Loucy (cell line): ENCODE results near the gene ACTC1.

Source experiments
- H2AFZ ChIP-seq: fragments of 200-600 bp; sonication (generic); 2 replicates; pipeline ENCODE4 v1.6.0; 2016; ENCODE audit warnings: antibody characterized with exemption, mild to moderate bottlenecking, low read length, moderate library complexity
- H3F3A ChIP-seq: fragments of 200-600 bp; 2 replicates; pipeline ENCODE4 v1.6.0; 2016; ENCODE audit warnings: antibody characterized with exemption, low read depth, mild to moderate bottlenecking
- H3K27me3 ChIP-seq: fragments of 200-600 bp; sonication (generic); 2 replicates; pipeline ENCODE4 v1.6.1; 2014; ENCODE audit warnings: low read length, mild to moderate bottlenecking; ENCODE audit not compliant: insufficient read depth, poor library complexity, severe bottlenecking
- H3K36me3 ChIP-seq: fragments of 200-600 bp; sonication (generic); 2 replicates; pipeline ENCODE4 v1.6.1; 2016; ENCODE audit warnings: low read length; ENCODE audit not compliant: insufficient read depth
- H3K4me1 ChIP-seq: fragments of 200-600 bp; sonication (generic); 2 replicates; pipeline ENCODE4 v1.5.1; 2014; ENCODE audit warnings: low read length, mild to moderate bottlenecking; ENCODE audit not compliant: insufficient read depth, poor library complexity, severe bottlenecking
- H3K4me2 ChIP-seq: fragments of 200-600 bp; sonication (generic); 2 replicates; pipeline ENCODE4 v1.6.0; 2014; ENCODE audit warnings: antibody characterized with exemption, low read length, low read depth, mild to moderate bottlenecking; ENCODE audit not compliant: poor library complexity, severe bottlenecking
- H3K4me3 ChIP-seq: fragments of 200-600 bp; sonication (generic); 2 replicates; pipeline ENCODE4 v1.5.1; 2014; ENCODE audit warnings: low read length, mild to moderate bottlenecking, mixed read lengths; ENCODE audit not compliant: poor library complexity, severe bottlenecking
- H3K79me2 ChIP-seq: fragments of 200-600 bp; sonication (generic); 2 replicates; pipeline ENCODE4 v1.6.1; 2014; ENCODE audit warnings: low read length; ENCODE audit not compliant: insufficient read depth
- H3K9ac ChIP-seq: fragments of 200-600 bp; sonication (generic); 2 replicates; pipeline ENCODE4 v1.6.0; 2014; ENCODE audit warnings: mild to moderate bottlenecking, low read depth, low read length, moderate library complexity; ENCODE audit not compliant: poor library complexity, severe bottlenecking
- H3K9me2 ChIP-seq: fragments of 200-600 bp; sonication (generic); replicated peaks from 2 replicates; pipeline ENCODE4 v1.6.1; 2016; ENCODE audit warnings: low read depth, low read length, mixed read lengths
- H3K9me3 ChIP-seq: fragments of 200-600 bp; sonication (generic); 2 replicates; pipeline ENCODE4 v1.6.1; 2014; ENCODE audit warnings: mild to moderate bottlenecking, antibody characterized with exemption, low read length, low read depth; ENCODE audit not compliant: insufficient read depth
- H4K20me1 ChIP-seq: fragments of 200-600 bp; sonication (generic); 2 replicates; pipeline ENCODE4 v1.6.0; 2014; ENCODE audit warnings: antibody characterized with exemption, low read length, mild to moderate bottlenecking; ENCODE audit not compliant: insufficient read depth, poor library complexity, severe bottlenecking
- CTCF ChIP-seq: fragments of 200-600 bp; sonication (generic); conservative IDR thresholded peaks from 2 replicates; pipeline ENCODE4 v1.5.1; 2014; ENCODE audit warnings: mild to moderate bottlenecking, antibody characterized with exemption, low read length
- EZH2phosphoT487 ChIP-seq: fragments of 200-600 bp; IDR thresholded peaks from 2 replicates; pipeline ENCODE4 v1.6.1; 2018; ENCODE audit warnings: antibody characterized with exemption, mild to moderate bottlenecking, moderate library complexity, borderline replicate concordance

The ACTC1 gene

GRCh38 chr15:34754171-34754601 is 41.2 kb downstream of the ACTC1 start:
- TF ChIP-seq CTCF (no peak), EZH2phosphoT487 (no peak)
- H3K9me3 ChIP-seq = no peaks in the 10 kb centered on the region
- no peaks in the 10 kb centered on the region for H3K4me1 ChIP-seq
- no peak overlapping the region for H3K9ac ChIP-seq
- H2AFZ ChIP-seq = no peak overlapping the region
- no peaks in the 10 kb centered on the region for H3K79me2 ChIP-seq
- no peaks in the 10 kb centered on the region for H3K36me3 ChIP-seq
- no peaks in the 10 kb centered on the region for H3K27me3 ChIP-seq
- H4K20me1 ChIP-seq = no peaks in the 10 kb centered on the region
- H3K4me2 ChIP-seq = no peak overlapping the region
- H3F3A ChIP-seq = no peaks in the 10 kb centered on the region
- no peak overlapping the region for H3K4me3 ChIP-seq
- H3K9me2 ChIP-seq = no peaks in the 10 kb centered on the region

DNA sequence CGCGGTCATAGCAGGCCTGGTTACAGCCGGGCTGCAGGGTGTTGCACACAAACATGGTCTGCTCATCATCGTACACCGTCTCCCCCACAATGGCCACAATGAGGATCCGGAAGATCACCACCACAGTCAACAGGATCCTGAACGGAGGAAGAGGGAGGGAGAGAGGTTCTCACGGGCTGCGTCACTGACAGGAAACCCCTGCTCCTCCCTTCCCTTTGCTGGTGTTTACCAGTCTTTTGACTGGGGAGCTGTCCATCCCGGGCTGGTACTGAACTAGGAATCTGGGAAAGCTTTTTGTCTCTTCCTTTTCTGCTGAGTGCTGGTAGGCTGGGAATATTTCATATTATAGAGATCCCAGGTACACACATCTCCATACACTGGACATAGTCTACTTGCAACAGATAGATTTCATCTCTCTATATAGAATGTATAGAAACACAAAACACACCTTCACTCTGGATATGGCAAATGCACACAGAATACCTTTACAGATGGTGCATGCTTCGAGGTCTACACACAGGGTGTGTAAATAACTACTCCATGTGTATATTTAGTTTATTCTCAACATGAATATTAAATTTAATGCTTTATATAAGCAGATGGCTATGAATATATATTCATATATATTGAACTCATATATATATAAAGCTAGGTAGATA is 42.0 kb downstream of the ACTC1 start:
- Histone ChIP-seq H4K20me1 (no peaks in the 10 kb centered on the region), H2AFZ (no peak overlapping the region), H3K79me2 (no peaks in the 10 kb centered on the region), H3K9me2 (no peaks in the 10 kb centered on the region), H3K4me3 (no peak overlapping the region), H3K27me3 (no peaks in the 10 kb centered on the region), H3K4me2 (no peak overlapping the region), H3K36me3 (no peaks in the 10 kb centered on the region), H3F3A (no peaks in the 10 kb centered on the region), H3K9me3 (no peaks in the 10 kb centered on the region), H3K4me1 (no peaks in the 10 kb centered on the region), H3K9ac (no peak overlapping the region)
- TF ChIP-seq CTCF = no peak
- TF ChIP-seq EZH2phosphoT487 = no peak

GRCh38 chr15:34749691-34750090 is 45.7 kb downstream of the ACTC1 start:
- Histone ChIP-seq H3K4me2 (no peak overlapping the region), H3K9ac (no peak overlapping the region), H3F3A (no peaks in the 10 kb centered on the region), H3K9me2 (no peaks in the 10 kb centered on the region), H3K79me2 (no peaks in the 10 kb centered on the region), H3K4me3 (no peak overlapping the region), H3K36me3 (no peaks in the 10 kb centered on the region), H3K27me3 (no peaks in the 10 kb centered on the region), H3K9me3 (no peaks in the 10 kb centered on the region), H2AFZ (no peak overlapping the region), H3K4me1 (no peaks in the 10 kb centered on the region), H4K20me1 (no peaks in the 10 kb centered on the region)
- TF ChIP-seq EZH2phosphoT487 (no peak), CTCF (no peak)
